K562 (cell line): Measurements from ENCODE around the gene GP1BB. TPM values are rescaled to one million over a fixed set of nuclear protein-coding genes. Genes with fewer than 3 reads are reported as not detected.

Experiments
- ADNP ChIP-seq: fragments of 200-800 bp; sonication (Bioruptor generic); IDR thresholded peaks from 2 replicates; pipeline ENCODE4 v1.6.1; 2016; ENCODE audit warnings: missing genetic modification characterization, missing compliant biosample characterization
- CEBPB ChIP-seq: fragments of 450-650 bp; IDR thresholded peaks from 2 replicates; pipeline ENCODE4 v1.6.1; 2016; ENCODE audit warnings: missing genetic modification characterization, missing compliant biosample characterization
- FOS ChIP-seq: IDR thresholded peaks from 3 replicates; pipeline ENCODE4 v1.6.1; 2011; ENCODE audit not compliant: insufficient read length; ENCODE audit errors: extremely low read depth
- HBP1 ChIP-seq: fragments of 450-650 bp; formaldehyde crosslinking; IDR thresholded peaks from 2 replicates; pipeline ENCODE4 v1.4.0; 2022; ENCODE audit warnings: missing genetic modification characterization
- HNRNPUL1 ChIP-seq: fragments of 200-400 bp; formaldehyde crosslinking; IDR thresholded peaks from 2 replicates; pipeline ENCODE4 v1.6.1; 2017; ENCODE audit warnings: low read length
- JUN ChIP-seq, 2 experiments: sonication (generic) in 1 of 2; formaldehyde crosslinking in 1 of 2; IDR thresholded peaks; 2 replicates each; pipeline versions ENCODE4 v1.6.1 to v1.8.0; 2012 to 2022; ENCODE audit warnings: borderline replicate concordance in 2 of 2, mild to moderate bottlenecking in 2 of 2, improper control_type of control experiment in 1 of 2, low read depth in 1 of 2, low read length in 1 of 2, missing genetic modification reagents in 1 of 2
- KAT7 ChIP-seq: sonication (generic); formaldehyde crosslinking; IDR thresholded peaks from 2 replicates; pipeline ENCODE4 v1.8.0; 2022; ENCODE audit warnings: missing genetic modification reagents, mild to moderate bottlenecking, borderline replicate concordance
- LCOR ChIP-seq: sonication (generic); formaldehyde crosslinking; IDR thresholded peaks from 2 replicates; pipeline ENCODE4 v1.8.0; 2022; ENCODE audit warnings: mild to moderate bottlenecking, missing genetic modification reagents
- MAZ ChIP-seq, 2 experiments: fragments of 450-650 bp in 1 of 2; sonication (generic) in 1 of 2; formaldehyde crosslinking; IDR thresholded peaks in 1 of 2; conservative IDR thresholded peaks in 1 of 2; 2 replicates each; pipeline versions ENCODE4 v1.4.0 to v1.5.0; 2020; ENCODE audit warnings: mild to moderate bottlenecking in 1 of 2, missing genetic modification reagents in 1 of 2
- NUFIP1 ChIP-seq: fragments of 450-650 bp; IDR thresholded peaks from 2 replicates; pipeline ENCODE4 v1.6.1; 2018; ENCODE audit not compliant: partially characterized antibody
- PCBP1 ChIP-seq: fragments of 200-400 bp; formaldehyde crosslinking; IDR thresholded peaks from 2 replicates; pipeline ENCODE4 v1.6.1; 2018; ENCODE audit warnings: mild to moderate bottlenecking, low read depth, low read length; ENCODE audit not compliant: poor library complexity, severe bottlenecking
- POLR2AphosphoS2 ChIP-seq: IDR thresholded peaks from 2 replicates; pipeline ENCODE4 v1.6.1; 2012; ENCODE audit warnings: low read length, improper control_type of control experiment
- RAD51 ChIP-seq: fragments of 450-650 bp; IDR thresholded peaks from 2 replicates; pipeline ENCODE4 v1.7.1; 2016; ENCODE audit warnings: low read depth, mild to moderate bottlenecking, borderline replicate concordance
- RBM14 ChIP-seq: fragments of 200-400 bp; formaldehyde crosslinking; IDR thresholded peaks from 2 replicates; pipeline ENCODE4 v1.6.1; 2018; ENCODE audit warnings: low read depth, mild to moderate bottlenecking, low read length, moderate library complexity, borderline replicate concordance; ENCODE audit not compliant: insufficient read depth
- SMARCE1 ChIP-seq: fragments of 450-650 bp; IDR thresholded peaks from 2 replicates; pipeline ENCODE4 v1.7.1; 2016; ENCODE audit warnings: mild to moderate bottlenecking
- ZBTB7A ChIP-seq: IDR thresholded peaks from 2 replicates; pipeline ENCODE4 v1.6.1; 2011; ENCODE audit warnings: low read depth, mild to moderate bottlenecking, low read length, moderate library complexity, borderline replicate concordance; ENCODE audit not compliant: control insufficient read depth
- ZFX ChIP-seq: sonication (generic); formaldehyde crosslinking; IDR thresholded peaks from 2 replicates; pipeline ENCODE4 v1.8.0; 2022; ENCODE audit warnings: mild to moderate bottlenecking, missing genetic modification reagents, moderate library complexity
- ZNF57 ChIP-seq: fragments of 450-650 bp; formaldehyde crosslinking; IDR thresholded peaks from 2 replicates; pipeline ENCODE4 v1.4.0; 2020; ENCODE audit warnings: mild to moderate bottlenecking, moderate library complexity
- polyA plus RNA-seq, 8 experiments: library from polyadenylated mRNA; depleted of rRNA in 4 of 8; stranded (reverse) in 5 of 8; unstranded in 3 of 8; fragments of >200 nt; fragmentation: Nextera tagmentation in 2 of 8; fragmentation: Illumina TruSeq in 1 of 8; extraction: Ambion mirVana in 2 of 8; extraction: Trizol in 1 of 8; gene quantifications; 2 replicates each; pipeline versions ENCODE4 v1.2.1 to v1.2.3, GENCODE V29; 2011 to 2014; ENCODE audit warnings: inconsistent platforms in 1 of 8, missing spikeins in 1 of 8
- total RNA-seq, 7 experiments: library from RNA; depleted of rRNA in 6 of 7; stranded (reverse); fragments of >200 nt in 6 of 7; fragmentation: Illumina TruSeq in 2 of 7; extraction: Trizol in 2 of 7; gene quantifications; 2 replicates each; pipeline versions ENCODE4 v1.2.1 to v1.2.3, GENCODE V29; 2011 to 2021; ENCODE audit warnings: low replicate concordance in 1 of 7
- TF ChIP-seq, protein P1 (sequence below): sonication (generic); formaldehyde crosslinking; IDR thresholded peaks from 2 replicates; pipeline ENCODE4 v1.8.0; 2022; ENCODE audit warnings: mild to moderate bottlenecking, missing genetic modification reagents
- TF ChIP-seq, protein P2 (sequence below): fragments of 450-650 bp; formaldehyde crosslinking; IDR thresholded peaks from 2 replicates; pipeline ENCODE4 v1.4.0; 2022; ENCODE audit warnings: missing genetic modification characterization
- TF ChIP-seq, protein P3 (sequence below): IDR thresholded peaks from 3 replicates; pipeline ENCODE4 v1.6.1; 2011; ENCODE audit warnings: borderline replicate concordance, mild to moderate bottlenecking, moderate library complexity; ENCODE audit not compliant: insufficient read length; ENCODE audit errors: extremely low read depth

Gene GP1BB
- total and polyA plus RNA-seq, 9 of the 15 experiments (the other 6 are each of a cell fraction or from before 2014, with no cell fraction given): 0.69 to 162 (median 2.8) TPM

GRCh38 chr22:19720150-19720827, 3.0 kb upstream of the GP1BB start (continued):
- no peak for TF ChIP-seq HBP1 (CRISPR knock-in tag)
- TF ChIP-seq HNRNPUL1: no peak
- TF ChIP-seq CEBPB (tag): no peak
- no peak for TF ChIP-seq RBM14
- TF ChIP-seq ZNF57: no peak
- TF ChIP-seq POLR2AphosphoS2: no peak
- TF ChIP-seq PCBP1: no peak
- TF ChIP-seq KAT7: no peak
- no peak for TF ChIP-seq ZBTB7A
- no peak for TF ChIP-seq JUN (IDR thresholded peaks at IDR 0.05; ENCODE audit: borderline replicate concordance, low read depth, low read length)
- TF ChIP-seq JUN (CRISPR knock-in tag; IDR thresholded peaks at IDR 0.05; ENCODE audit: borderline replicate concordance): no peak
- TF ChIP-seq FOS: no peak
- TF ChIP-seq MAZ (CRISPR knock-in tag; conservative IDR thresholded peaks at IDR 0.05 in 1 of 2, IDR thresholded peaks at IDR 0.05 in 1 of 2): no peak
- no peak for TF ChIP-seq RAD51
- TF ChIP-seq NUFIP1: no peak
- TF ChIP-seq, protein P1, sequence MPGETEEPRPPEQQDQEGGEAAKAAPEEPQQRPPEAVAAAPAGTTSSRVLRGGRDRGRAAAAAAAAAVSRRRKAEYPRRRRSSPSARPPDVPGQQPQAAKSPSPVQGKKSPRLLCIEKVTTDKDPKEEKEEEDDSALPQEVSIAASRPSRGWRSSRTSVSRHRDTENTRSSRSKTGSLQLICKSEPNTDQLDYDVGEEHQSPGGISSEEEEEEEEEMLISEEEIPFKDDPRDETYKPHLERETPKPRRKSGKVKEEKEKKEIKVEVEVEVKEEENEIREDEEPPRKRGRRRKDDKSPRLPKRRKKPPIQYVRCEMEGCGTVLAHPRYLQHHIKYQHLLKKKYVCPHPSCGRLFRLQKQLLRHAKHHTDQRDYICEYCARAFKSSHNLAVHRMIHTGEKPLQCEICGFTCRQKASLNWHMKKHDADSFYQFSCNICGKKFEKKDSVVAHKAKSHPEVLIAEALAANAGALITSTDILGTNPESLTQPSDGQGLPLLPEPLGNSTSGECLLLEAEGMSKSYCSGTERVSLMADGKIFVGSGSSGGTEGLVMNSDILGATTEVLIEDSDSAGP (CRISPR knock-in tag): no peak
- TF ChIP-seq ZFX: no peak
- no peak for TF ChIP-seq SMARCE1
- TF ChIP-seq, protein P2, sequence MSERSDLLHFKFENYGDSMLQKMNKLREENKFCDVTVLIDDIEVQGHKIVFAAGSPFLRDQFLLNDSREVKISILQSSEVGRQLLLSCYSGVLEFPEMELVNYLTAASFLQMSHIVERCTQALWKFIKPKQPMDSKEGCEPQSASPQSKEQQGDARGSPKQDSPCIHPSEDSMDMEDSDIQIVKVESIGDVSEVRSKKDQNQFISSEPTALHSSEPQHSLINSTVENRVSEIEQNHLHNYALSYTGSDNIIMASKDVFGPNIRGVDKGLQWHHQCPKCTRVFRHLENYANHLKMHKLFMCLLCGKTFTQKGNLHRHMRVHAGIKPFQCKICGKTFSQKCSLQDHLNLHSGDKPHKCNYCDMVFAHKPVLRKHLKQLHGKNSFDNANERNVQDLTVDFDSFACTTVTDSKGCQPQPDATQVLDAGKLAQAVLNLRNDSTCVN (CRISPR knock-in tag): no peak
- TF ChIP-seq, protein P3, sequence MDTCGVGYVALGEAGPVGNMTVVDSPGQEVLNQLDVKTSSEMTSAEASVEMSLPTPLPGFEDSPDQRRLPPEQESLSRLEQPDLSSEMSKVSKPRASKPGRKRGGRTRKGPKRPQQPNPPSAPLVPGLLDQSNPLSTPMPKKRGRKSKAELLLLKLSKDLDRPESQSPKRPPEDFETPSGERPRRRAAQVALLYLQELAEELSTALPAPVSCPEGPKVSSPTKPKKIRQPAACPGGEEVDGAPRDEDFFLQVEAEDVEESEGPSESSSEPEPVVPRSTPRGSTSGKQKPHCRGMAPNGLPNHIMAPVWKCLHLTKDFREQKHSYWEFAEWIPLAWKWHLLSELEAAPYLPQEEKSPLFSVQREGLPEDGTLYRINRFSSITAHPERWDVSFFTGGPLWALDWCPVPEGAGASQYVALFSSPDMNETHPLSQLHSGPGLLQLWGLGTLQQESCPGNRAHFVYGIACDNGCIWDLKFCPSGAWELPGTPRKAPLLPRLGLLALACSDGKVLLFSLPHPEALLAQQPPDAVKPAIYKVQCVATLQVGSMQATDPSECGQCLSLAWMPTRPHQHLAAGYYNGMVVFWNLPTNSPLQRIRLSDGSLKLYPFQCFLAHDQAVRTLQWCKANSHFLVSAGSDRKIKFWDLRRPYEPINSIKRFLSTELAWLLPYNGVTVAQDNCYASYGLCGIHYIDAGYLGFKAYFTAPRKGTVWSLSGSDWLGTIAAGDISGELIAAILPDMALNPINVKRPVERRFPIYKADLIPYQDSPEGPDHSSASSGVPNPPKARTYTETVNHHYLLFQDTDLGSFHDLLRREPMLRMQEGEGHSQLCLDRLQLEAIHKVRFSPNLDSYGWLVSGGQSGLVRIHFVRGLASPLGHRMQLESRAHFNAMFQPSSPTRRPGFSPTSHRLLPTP: no peak
- no peak for TF ChIP-seq LCOR (CRISPR knock-in tag)
- no peak for TF ChIP-seq ADNP (tag)
